GM23338 (cell line): ENCODE measurements around the gene RUFY1. TPM values are rescaled to one million over a fixed set of nuclear protein-coding genes. Genes with fewer than 3 reads are reported as not detected.

ENCODE experiments used
- ATAC-seq: fragments of 200-7000 bp; cut with Tn5 transposase; 3 replicates; pipeline ENCODE4 v1.9.1; 2020
- DNase-seq: peaks from one replicate; pipeline ENCODE4 v3.0.0-alpha.2; 2015; ENCODE audit warnings: low spot score
- H2AFZ ChIP-seq: fragments of 200-600 bp; sonication (generic); 2 replicates; pipeline ENCODE4 v1.8.0; 2016; ENCODE audit warnings: antibody characterized with exemption, mild to moderate bottlenecking, moderate library complexity
- H3F3A ChIP-seq: fragments of 200-600 bp; sonication (generic); replicated peaks from 2 replicates; pipeline ENCODE4 v1.8.0; 2017; ENCODE audit warnings: antibody characterized with exemption, mixed run types, low read depth
- H3K27ac ChIP-seq: fragments of 200-600 bp; sonication (generic); 2 replicates; pipeline ENCODE4 v1.6.1; 2016; ENCODE audit warnings: low read depth
- H3K27me3 ChIP-seq: fragments of 200-600 bp; sonication (generic); 2 replicates; pipeline ENCODE4 v1.8.0; 2016; ENCODE audit warnings: mild to moderate bottlenecking, mixed run types, moderate library complexity; ENCODE audit not compliant: insufficient read depth
- H3K36me3 ChIP-seq: fragments of 200-600 bp; sonication (generic); 2 replicates; pipeline ENCODE4 v1.8.0; 2016; ENCODE audit warnings: mild to moderate bottlenecking; ENCODE audit not compliant: insufficient read depth
- H3K4me1 ChIP-seq: fragments of 200-600 bp; sonication (generic); 2 replicates; pipeline ENCODE4 v1.8.0; 2016; ENCODE audit warnings: mild to moderate bottlenecking, moderate library complexity; ENCODE audit not compliant: insufficient read depth
- H3K4me2 ChIP-seq: fragments of 200-600 bp; sonication (generic); 2 replicates; pipeline ENCODE4 v1.7.1; 2017; ENCODE audit warnings: mixed run types
- H3K4me3 ChIP-seq: fragments of 200-600 bp; sonication (generic); 2 replicates; pipeline ENCODE4 v1.6.1; 2016; ENCODE audit warnings: mixed run types
- H3K79me2 ChIP-seq: fragments of 200-600 bp; sonication (generic); replicated peaks from 2 replicates; pipeline ENCODE4 v1.8.0; 2017; ENCODE audit warnings: mild to moderate bottlenecking; ENCODE audit not compliant: insufficient read depth
- H3K9me2 ChIP-seq: fragments of 200-600 bp; sonication (generic); 2 replicates; pipeline ENCODE4 v1.8.0; 2017; ENCODE audit not compliant: insufficient read depth
- H4K20me1 ChIP-seq: fragments of 200-600 bp; sonication (generic); replicated peaks from 2 replicates; pipeline ENCODE4 v1.8.0; 2017; ENCODE audit warnings: mild to moderate bottlenecking; ENCODE audit not compliant: insufficient read depth
- H3K27ac Mint-ChIP-seq: 2 replicates; pipeline ENCODE4 v1.8.0; 2020; ENCODE audit warnings: inconsistent platforms, mild to moderate bottlenecking, moderate library complexity, mixed read lengths
- H3K27me3 Mint-ChIP-seq: 3 replicates; pipeline ENCODE4 v1.8.0; 2022; ENCODE audit warnings: low read depth, mild to moderate bottlenecking, moderate library complexity, mixed read lengths, inconsistent platforms; ENCODE audit not compliant: insufficient read depth, poor library complexity
- H3K36me3 Mint-ChIP-seq: 3 replicates; pipeline ENCODE4 v1.8.0; 2021; ENCODE audit warnings: low read depth, mild to moderate bottlenecking, inconsistent platforms, moderate library complexity, mixed read lengths
- H3K4me1 Mint-ChIP-seq: 3 replicates; pipeline ENCODE4 v1.8.0; 2020; ENCODE audit warnings: mild to moderate bottlenecking, inconsistent platforms, mixed read lengths
- H3K4me3 Mint-ChIP-seq: 3 replicates; pipeline ENCODE4 v1.8.0; 2021; ENCODE audit warnings: moderate library complexity, mild to moderate bottlenecking, inconsistent platforms, mixed read lengths
- H3K9me3 Mint-ChIP-seq: 3 replicates; pipeline ENCODE4 v1.8.0; 2020; ENCODE audit warnings: moderate library complexity, mild to moderate bottlenecking, inconsistent platforms, mixed read lengths
- CREB1 ChIP-seq: fragments of 250-450 bp; sonication (Bioruptor Pico); IDR thresholded peaks from 2 replicates; pipeline ENCODE4 v1.5.0; 2020; ENCODE audit warnings: low read depth, mild to moderate bottlenecking, moderate library complexity
- EZH2 ChIP-seq: fragments of 200-600 bp; sonication (generic); IDR thresholded peaks from one replicate; pipeline ENCODE4 v1.8.0; 2017; ENCODE audit warnings: antibody characterized with exemption, mild to moderate bottlenecking, low read depth; ENCODE audit not compliant: unreplicated experiment
- EZH2phosphoT487 ChIP-seq: fragments of 200-600 bp; sonication (generic); IDR thresholded peaks from one replicate; pipeline ENCODE4 v1.8.1; 2018; ENCODE audit warnings: antibody characterized with exemption; ENCODE audit not compliant: unreplicated experiment
- JUNB ChIP-seq: IDR thresholded peaks from one replicate; pipeline ENCODE4 v1.6.1; 2016; ENCODE audit warnings: antibody characterized with exemption; ENCODE audit not compliant: unreplicated experiment
- NANOG ChIP-seq: IDR thresholded peaks from 2 replicates; pipeline ENCODE4 v1.6.1; 2016; ENCODE audit warnings: antibody characterized with exemption, borderline replicate concordance
- POLR2AphosphoS5 ChIP-seq: IDR thresholded peaks from 2 replicates; pipeline ENCODE4 v1.6.1; 2016; ENCODE audit warnings: antibody characterized with exemption, low read depth
- STAT1 ChIP-seq: IDR thresholded peaks from one replicate; pipeline ENCODE4 v1.6.1; 2016; ENCODE audit warnings: antibody characterized with exemption; ENCODE audit not compliant: unreplicated experiment
- ZNF114 ChIP-seq: fragments of 250-450 bp; sonication (Bioruptor Pico); IDR thresholded peaks from 2 replicates; pipeline ENCODE4 v1.5.0; 2020; ENCODE audit warnings: mild to moderate bottlenecking, moderate library complexity
- ZNF331 ChIP-seq: fragments of 250-450 bp; sonication (Bioruptor Pico); IDR thresholded peaks from 2 replicates; pipeline ENCODE4 v1.5.0; 2020; ENCODE audit warnings: low read depth, mild to moderate bottlenecking, moderate library complexity
- polyA plus RNA-seq: library from polyadenylated mRNA; unstranded; fragments of >200 nt; fragmentation: Nextera tagmentation; extraction: Ambion mirVana; gene quantifications from 2 replicates; pipeline ENCODE4 v1.2.1, GENCODE V29; 2016
- total RNA-seq: library from RNA; depleted of rRNA; stranded (reverse); fragments of >200 nt; shearing (Covaris generic); gene quantifications from 2 replicates; pipeline ENCODE4 v1.2.3, GENCODE V29; 2014
- TF ChIP-seq, protein P1 (sequence below), 2 experiments: fragments of 200-600 bp in 1 of 2; sonication (generic) in 1 of 2; conservative IDR thresholded peaks; 2 replicates each; pipeline versions ENCODE4 v1.5.1 to v1.6.1; 2016 to 2017; ENCODE audit warnings: antibody characterized with exemption in 2 of 2, low read depth in 2 of 2, mild to moderate bottlenecking in 2 of 2, moderate library complexity in 1 of 2
- TF ChIP-seq, protein P2 (sequence below): fragments of 250-450 bp; sonication (Bioruptor Pico); IDR thresholded peaks from 2 replicates; pipeline ENCODE4 v1.5.0; 2020; ENCODE audit warnings: mild to moderate bottlenecking, moderate library complexity

Gene RUFY1
- total and polyA plus RNA-seq, 2 experiments from 2014 or later, result 25.3 to 31.6 TPM

DNA sequence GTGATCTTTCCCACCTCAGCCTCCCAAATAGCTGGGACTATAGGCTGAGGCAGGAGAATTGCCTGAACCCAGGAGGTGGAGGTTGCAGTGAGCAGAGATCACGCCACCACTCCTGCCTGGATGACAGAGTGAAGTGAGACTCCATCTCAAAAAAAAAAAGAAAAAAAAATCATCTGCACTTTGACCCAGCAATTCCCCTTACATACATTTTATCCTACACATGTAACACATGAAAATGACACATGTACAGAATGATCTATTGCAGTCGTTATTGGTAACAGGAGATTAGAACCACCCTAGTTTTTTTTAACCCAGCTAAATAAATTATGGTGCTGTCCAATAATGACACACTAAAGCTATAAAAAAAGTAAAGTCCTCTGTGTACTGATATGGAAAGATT, 14.2 kb downstream of the RUFY1 start:
- peaks cover 5% of the 10 kb centered on the region for H3K27me3 Mint-ChIP-seq
- no peak for ATAC-seq

More for the DNA sequence above, 14.2 kb downstream of the RUFY1 start:
- H3K4me3 ChIP-seq, result no peak overlapping the region
- no peaks in the 10 kb centered on the region; the same call in 1 of the 2 replicates for H4K20me1 ChIP-seq
- DNase-seq, result no peak
- peaks cover 59% of the 10 kb centered on the region for H3K36me3 ChIP-seq
- no peaks in the 10 kb centered on the region for H3K4me1 Mint-ChIP-seq
- H3K4me1 ChIP-seq, result peaks cover 6% of the 10 kb centered on the region; the same call in 1 of the 2 replicates
- no peaks in the 10 kb centered on the region for H3F3A ChIP-seq
- H3K27ac ChIP-seq, result no peak overlapping the region
- TF ChIP-seq EZH2, result no peak
- no peak for TF ChIP-seq JUNB
- TF ChIP-seq, protein P1, sequence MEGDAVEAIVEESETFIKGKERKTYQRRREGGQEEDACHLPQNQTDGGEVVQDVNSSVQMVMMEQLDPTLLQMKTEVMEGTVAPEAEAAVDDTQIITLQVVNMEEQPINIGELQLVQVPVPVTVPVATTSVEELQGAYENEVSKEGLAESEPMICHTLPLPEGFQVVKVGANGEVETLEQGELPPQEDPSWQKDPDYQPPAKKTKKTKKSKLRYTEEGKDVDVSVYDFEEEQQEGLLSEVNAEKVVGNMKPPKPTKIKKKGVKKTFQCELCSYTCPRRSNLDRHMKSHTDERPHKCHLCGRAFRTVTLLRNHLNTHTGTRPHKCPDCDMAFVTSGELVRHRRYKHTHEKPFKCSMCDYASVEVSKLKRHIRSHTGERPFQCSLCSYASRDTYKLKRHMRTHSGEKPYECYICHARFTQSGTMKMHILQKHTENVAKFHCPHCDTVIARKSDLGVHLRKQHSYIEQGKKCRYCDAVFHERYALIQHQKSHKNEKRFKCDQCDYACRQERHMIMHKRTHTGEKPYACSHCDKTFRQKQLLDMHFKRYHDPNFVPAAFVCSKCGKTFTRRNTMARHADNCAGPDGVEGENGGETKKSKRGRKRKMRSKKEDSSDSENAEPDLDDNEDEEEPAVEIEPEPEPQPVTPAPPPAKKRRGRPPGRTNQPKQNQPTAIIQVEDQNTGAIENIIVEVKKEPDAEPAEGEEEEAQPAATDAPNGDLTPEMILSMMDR (conservative IDR thresholded peaks at IDR 0.05; ENCODE audit: low read depth in 2 of 2), result no peak
- TF ChIP-seq NANOG, result no peak
- TF ChIP-seq ZNF114 (CRISPR knock-in tag), result no peak
- TF ChIP-seq, protein P2, sequence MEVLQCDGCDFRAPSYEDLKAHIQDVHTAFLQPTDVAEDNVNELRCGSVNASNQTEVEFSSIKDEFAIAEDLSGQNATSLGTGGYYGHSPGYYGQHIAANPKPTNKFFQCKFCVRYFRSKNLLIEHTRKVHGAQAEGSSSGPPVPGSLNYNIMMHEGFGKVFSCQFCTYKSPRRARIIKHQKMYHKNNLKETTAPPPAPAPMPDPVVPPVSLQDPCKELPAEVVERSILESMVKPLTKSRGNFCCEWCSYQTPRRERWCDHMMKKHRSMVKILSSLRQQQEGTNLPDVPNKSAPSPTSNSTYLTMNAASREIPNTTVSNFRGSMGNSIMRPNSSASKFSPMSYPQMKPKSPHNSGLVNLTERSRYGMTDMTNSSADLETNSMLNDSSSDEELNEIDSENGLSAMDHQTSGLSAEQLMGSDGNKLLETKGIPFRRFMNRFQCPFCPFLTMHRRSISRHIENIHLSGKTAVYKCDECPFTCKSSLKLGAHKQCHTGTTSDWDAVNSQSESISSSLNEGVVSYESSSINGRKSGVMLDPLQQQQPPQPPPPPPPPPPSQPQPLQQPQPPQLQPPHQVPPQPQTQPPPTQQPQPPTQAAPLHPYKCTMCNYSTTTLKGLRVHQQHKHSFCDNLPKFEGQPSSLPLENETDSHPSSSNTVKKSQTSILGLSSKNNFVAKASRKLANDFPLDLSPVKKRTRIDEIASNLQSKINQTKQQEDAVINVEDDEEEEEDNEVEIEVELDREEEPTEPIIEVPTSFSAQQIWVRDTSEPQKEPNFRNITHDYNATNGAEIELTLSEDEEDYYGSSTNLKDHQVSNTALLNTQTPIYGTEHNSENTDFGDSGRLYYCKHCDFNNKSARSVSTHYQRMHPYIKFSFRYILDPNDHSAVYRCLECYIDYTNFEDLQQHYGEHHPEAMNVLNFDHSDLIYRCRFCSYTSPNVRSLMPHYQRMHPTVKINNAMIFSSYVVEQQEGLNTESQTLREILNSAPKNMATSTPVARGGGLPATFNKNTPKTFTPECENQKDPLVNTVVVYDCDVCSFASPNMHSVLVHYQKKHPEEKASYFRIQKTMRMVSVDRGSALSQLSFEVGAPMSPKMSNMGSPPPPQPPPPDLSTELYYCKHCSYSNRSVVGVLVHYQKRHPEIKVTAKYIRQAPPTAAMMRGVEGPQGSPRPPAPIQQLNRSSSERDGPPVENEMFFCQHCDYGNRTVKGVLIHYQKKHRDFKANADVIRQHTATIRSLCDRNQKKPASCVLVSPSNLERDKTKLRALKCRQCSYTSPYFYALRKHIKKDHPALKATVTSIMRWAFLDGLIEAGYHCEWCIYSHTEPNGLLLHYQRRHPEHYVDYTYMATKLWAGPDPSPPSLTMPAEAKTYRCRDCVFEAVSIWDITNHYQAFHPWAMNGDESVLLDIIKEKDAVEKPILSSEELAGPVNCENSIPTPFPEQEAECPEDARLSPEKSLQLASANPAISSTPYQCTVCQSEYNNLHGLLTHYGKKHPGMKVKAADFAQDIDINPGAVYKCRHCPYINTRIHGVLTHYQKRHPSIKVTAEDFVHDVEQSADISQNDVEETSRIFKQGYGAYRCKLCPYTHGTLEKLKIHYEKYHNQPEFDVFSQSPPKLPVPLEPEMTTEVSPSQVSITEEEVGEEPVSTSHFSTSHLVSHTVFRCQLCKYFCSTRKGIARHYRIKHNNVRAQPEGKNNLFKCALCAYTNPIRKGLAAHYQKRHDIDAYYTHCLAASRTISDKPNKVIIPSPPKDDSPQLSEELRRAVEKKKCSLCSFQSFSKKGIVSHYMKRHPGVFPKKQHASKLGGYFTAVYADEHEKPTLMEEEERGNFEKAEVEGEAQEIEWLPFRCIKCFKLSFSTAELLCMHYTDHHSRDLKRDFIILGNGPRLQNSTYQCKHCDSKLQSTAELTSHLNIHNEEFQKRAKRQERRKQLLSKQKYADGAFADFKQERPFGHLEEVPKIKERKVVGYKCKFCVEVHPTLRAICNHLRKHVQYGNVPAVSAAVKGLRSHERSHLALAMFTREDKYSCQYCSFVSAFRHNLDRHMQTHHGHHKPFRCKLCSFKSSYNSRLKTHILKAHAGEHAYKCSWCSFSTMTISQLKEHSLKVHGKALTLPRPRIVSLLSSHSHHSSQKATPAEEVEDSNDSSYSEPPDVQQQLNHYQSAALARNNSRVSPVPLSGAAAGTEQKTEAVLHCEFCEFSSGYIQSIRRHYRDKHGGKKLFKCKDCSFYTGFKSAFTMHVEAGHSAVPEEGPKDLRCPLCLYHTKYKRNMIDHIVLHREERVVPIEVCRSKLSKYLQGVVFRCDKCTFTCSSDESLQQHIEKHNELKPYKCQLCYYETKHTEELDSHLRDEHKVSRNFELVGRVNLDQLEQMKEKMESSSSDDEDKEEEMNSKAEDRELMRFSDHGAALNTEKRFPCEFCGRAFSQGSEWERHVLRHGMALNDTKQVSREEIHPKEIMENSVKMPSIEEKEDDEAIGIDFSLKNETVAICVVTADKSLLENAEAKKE (CRISPR knock-in tag), result no peak
- TF ChIP-seq STAT1, result no peak
- TF ChIP-seq POLR2AphosphoS5, result no peak
- no peak for TF ChIP-seq ZNF331 (CRISPR knock-in tag)
- TF ChIP-seq CREB1 (CRISPR knock-in tag), result no peak
- no peak for TF ChIP-seq EZH2phosphoT487
- H3K27ac Mint-ChIP-seq, result no peak overlapping the region
- H3K9me3 Mint-ChIP-seq, result no peaks in the 10 kb centered on the region
- no peak overlapping the region for H2AFZ ChIP-seq
- H3K27me3 ChIP-seq, result no peaks in the 10 kb centered on the region
- H3K79me2 ChIP-seq, result peaks cover 17% of the 10 kb centered on the region
- no peak overlapping the region for H3K4me2 ChIP-seq
- H3K9me2 ChIP-seq, result no peaks in the 10 kb centered on the region
- H3K4me3 Mint-ChIP-seq, result no peak overlapping the region
- H3K36me3 Mint-ChIP-seq, result peaks cover 57% of the 10 kb centered on the region
